HCT116 (cell line): ENCODE data around the gene LRRC74A. TPM values are rescaled to one million over a fixed set of nuclear protein-coding genes. Genes with fewer than 3 reads are reported as not detected.

Source experiments
- ATAC-seq: fragments of 200-7000 bp; cut with Tn5 transposase; 2 replicates; pipeline ENCODE4 v1.9.1; 2020; ENCODE audit warnings: mild to moderate bottlenecking, moderate library complexity
- BruUV-seq: library from RNA; stranded (reverse); fragments of 400-500 nt; replicated peaks from 2 replicates; lab custom pipeline; 2021; lab: Mats Ljungman, UMichigan
- CTCF ChIA-PET: fragments of 300-600 bp; sonication (Branson Sonifier 250); formaldehyde crosslinking; loops from one replicate; lab custom pipeline; 2021; ENCODE audit warnings: antibody characterized with exemption; lab: Charles Lee
- POLR2A ChIA-PET: fragments of 300-600, 350-600 bp; sonication (Branson Sonifier 250); formaldehyde crosslinking; loops from one replicate; lab custom pipeline; 2021; ENCODE audit warnings: antibody characterized with exemption; lab: Charles Lee
- RAD21 ChIA-PET, 2 experiments: fragments of 300-600 bp; sonication (Branson Sonifier 250); formaldehyde crosslinking; loops; one replicate each; lab custom pipeline; 2023; ENCODE audit warnings: low total read pairs in 2 of 2; ENCODE audit not compliant: uncharacterized antibody in 2 of 2, unreplicated experiment in 2 of 2, low non-redundant PET in 1 of 2; lab: Charles Lee
- DNase-seq: peaks from one replicate; pipeline ENCODE4 v3.0.0-alpha.2; 2010; ENCODE audit warnings: low read depth, low spot score
- H2AFZ ChIP-seq: fragments of 200-600 bp; shearing (Covaris generic), sonication (generic); 2 replicates; pipeline ENCODE4 v1.6.1; 2017; ENCODE audit warnings: low read depth, mixed run types, mixed read lengths, antibody characterized with exemption, low read length; ENCODE audit not compliant: poor library complexity, severe bottlenecking
- H3K27ac ChIP-seq: 2 replicates; pipeline ENCODE4 v1.5.1; 2012; ENCODE audit warnings: low read depth, low read length
- H3K27me3 ChIP-seq: fragments of 200-600 bp; sonication (generic); 2 replicates; pipeline ENCODE4 v1.6.1; 2016; ENCODE audit warnings: mixed run types, low read length, mixed read lengths; ENCODE audit not compliant: insufficient read depth
- H3K36me3 ChIP-seq, 2 experiments: fragments of 200-500 bp in 1 of 2; fragments of 200-600 bp in 1 of 2; sonication (Bioruptor generic) in 1 of 2; sonication (generic) in 1 of 2; 2 replicates each; pipeline versions ENCODE4 v1.5.1 to v1.6.1; 2014 to 2016; ENCODE audit warnings: low read length in 2 of 2, inconsistent platforms in 1 of 2, mixed read lengths in 1 of 2, mixed run types in 1 of 2; ENCODE audit not compliant: insufficient read depth in 2 of 2, control insufficient read depth in 1 of 2
- H3K4me1 ChIP-seq, 2 experiments: fragments of 200-600 bp in 1 of 2; sonication (generic) in 1 of 2; 2 replicates each; pipeline versions ENCODE4 v1.5.1 to v1.6.1; 2012 to 2017; ENCODE audit warnings: low read length in 2 of 2, inconsistent platforms in 1 of 2, mild to moderate bottlenecking in 1 of 2, mixed read lengths in 1 of 2, mixed run types in 1 of 2, moderate library complexity in 1 of 2; ENCODE audit not compliant: insufficient read depth in 2 of 2, control insufficient read depth in 1 of 2
- H3K4me2 ChIP-seq: fragments of 200-600 bp; sonication (generic); 2 replicates; pipeline ENCODE4 v1.6.1; 2017; ENCODE audit warnings: mixed run types, low read length, mixed read lengths
- H3K4me3 ChIP-seq, 2 experiments: fragments of 200-600 bp in 1 of 2; sonication (generic) in 1 of 2; replicated peaks in 1 of 2; 2 replicates each; pipeline ENCODE4 v1.5.1; 2011 to 2016; ENCODE audit warnings: low read length in 2 of 2, control low read depth in 1 of 2, low read depth in 1 of 2, mild to moderate bottlenecking in 1 of 2, mixed read lengths in 1 of 2, mixed run types in 1 of 2
- H3K79me2 ChIP-seq: fragments of 200-600 bp; sonication (generic); 2 replicates; pipeline ENCODE4 v1.6.1; 2017; ENCODE audit warnings: mild to moderate bottlenecking, mixed run types, low read length, moderate library complexity, mixed read lengths; ENCODE audit not compliant: insufficient read depth
- H3K9ac ChIP-seq: fragments of 200-600 bp; sonication (generic); 2 replicates; pipeline ENCODE4 v1.6.1; 2016; ENCODE audit warnings: low read length, mixed read lengths
- H3K9me2 ChIP-seq: fragments of 200-600 bp; sonication (generic), shearing (Covaris generic); 2 replicates; pipeline ENCODE4 v1.6.1; 2017; ENCODE audit warnings: mixed run types, mild to moderate bottlenecking, moderate library complexity; ENCODE audit not compliant: insufficient read depth
- H3K9me3 ChIP-seq, 2 experiments: fragments of 200-500 bp in 1 of 2; fragments of 200-600 bp in 1 of 2; sonication (Bioruptor generic) in 1 of 2; sonication (generic) in 1 of 2; 2 replicates each; pipeline ENCODE4 v1.6.1; 2014 to 2017; ENCODE audit warnings: low read length in 2 of 2, mixed read lengths in 2 of 2, inconsistent platforms in 1 of 2, low read depth in 1 of 2, mild to moderate bottlenecking in 1 of 2, mixed run types in 1 of 2, moderate library complexity in 1 of 2; ENCODE audit not compliant: control insufficient read depth in 1 of 2, insufficient read depth in 1 of 2
- H4K20me1 ChIP-seq: fragments of 200-600 bp; sonication (generic), shearing (Covaris generic); 2 replicates; pipeline ENCODE4 v1.6.1; 2017; ENCODE audit warnings: mixed run types, mild to moderate bottlenecking, moderate library complexity; ENCODE audit not compliant: insufficient read depth
- ATF3 ChIP-seq: IDR thresholded peaks from 2 replicates; pipeline ENCODE4 v1.6.1; 2012
- CEBPB ChIP-seq: IDR thresholded peaks from 2 replicates; pipeline ENCODE4 v1.6.1; 2012; ENCODE audit warnings: low read depth
- CTCF ChIP-seq, 3 experiments: fragments of 200-600 bp in 1 of 3; sonication (generic) in 1 of 3; IDR thresholded peaks in 2 of 3; conservative IDR thresholded peaks in 1 of 3; 2 replicates each; pipeline ENCODE4 v1.5.1; 2012 to 2017; ENCODE audit warnings: low read depth in 2 of 3, low read length in 2 of 3, antibody characterized with exemption in 1 of 3, borderline replicate concordance in 1 of 3, control low read depth in 1 of 3, mild to moderate bottlenecking in 1 of 3, mixed read lengths in 1 of 3, mixed run types in 1 of 3, moderate library complexity in 1 of 3; ENCODE audit not compliant: insufficient read depth in 1 of 3
- EGR1 ChIP-seq: IDR thresholded peaks from 2 replicates; pipeline ENCODE4 v1.6.1; 2012; ENCODE audit warnings: low read depth
- ELF1 ChIP-seq: IDR thresholded peaks from 2 replicates; pipeline ENCODE4 v1.6.1; 2012; ENCODE audit warnings: low read depth, borderline replicate concordance
- EZH2 ChIP-seq: fragments of 200-600 bp; sonication (generic); IDR thresholded peaks from 2 replicates; pipeline ENCODE4 v1.6.1; 2017; ENCODE audit warnings: antibody characterized with exemption, mixed run types
- EZH2phosphoT487 ChIP-seq: fragments of 200-600 bp; IDR thresholded peaks from 2 replicates; pipeline ENCODE4 v1.6.1; 2018; ENCODE audit warnings: antibody characterized with exemption, borderline replicate concordance
- FOSL1 ChIP-seq: IDR thresholded peaks from 2 replicates; pipeline ENCODE4 v1.6.1; 2012; ENCODE audit warnings: low read depth
- JUND ChIP-seq: IDR thresholded peaks from 2 replicates; pipeline ENCODE4 v1.6.1; 2012
- POLR2A ChIP-seq: IDR thresholded peaks from 2 replicates; pipeline ENCODE4 v1.7.0; 2011; ENCODE audit warnings: borderline replicate concordance; ENCODE audit not compliant: insufficient read depth, insufficient read length; ENCODE audit errors: extremely low read depth
- POLR2AphosphoS5 ChIP-seq: IDR thresholded peaks from 2 replicates; pipeline ENCODE4 v1.6.1; 2011; ENCODE audit warnings: mild to moderate bottlenecking, low read depth, low read length, moderate library complexity
- RAD21 ChIP-seq: IDR thresholded peaks from 2 replicates; pipeline ENCODE4 v1.6.1; 2012; ENCODE audit warnings: low read depth, mild to moderate bottlenecking
- REST ChIP-seq: IDR thresholded peaks from 2 replicates; pipeline ENCODE4 v1.6.1; 2012; ENCODE audit warnings: low read depth
- SIN3A ChIP-seq: IDR thresholded peaks from 2 replicates; pipeline ENCODE4 v1.6.1; 2012; ENCODE audit warnings: low read depth
- SRF ChIP-seq: IDR thresholded peaks from 2 replicates; pipeline ENCODE4 v1.6.1; 2012; ENCODE audit warnings: low read depth
- TCF7L2 ChIP-seq: IDR thresholded peaks from 2 replicates; pipeline ENCODE4 v1.7.0; 2011; ENCODE audit warnings: borderline replicate concordance, inconsistent platforms; ENCODE audit not compliant: insufficient read depth, insufficient read length; ENCODE audit errors: extremely low read depth
- YY1 ChIP-seq: IDR thresholded peaks from 2 replicates; pipeline ENCODE4 v1.6.1; 2011; ENCODE audit warnings: low read length, low read depth, moderate library complexity, mild to moderate bottlenecking; ENCODE audit not compliant: insufficient replicate concordance; ENCODE audit errors: extremely low read depth
- ZBTB33 ChIP-seq: IDR thresholded peaks from 2 replicates; pipeline ENCODE4 v1.6.1; 2011; ENCODE audit warnings: mild to moderate bottlenecking, low read length, moderate library complexity; ENCODE audit not compliant: insufficient replicate concordance; ENCODE audit errors: extremely low read depth
- ZFX ChIP-seq: fragments of 450-650 bp; IDR thresholded peaks from 2 replicates; pipeline ENCODE4 v1.6.1; 2017
- ZNF274 ChIP-seq: fragments of 200-500 bp; sonication (Bioruptor generic); IDR thresholded peaks from 2 replicates; pipeline ENCODE4 v1.6.1; 2014; ENCODE audit warnings: mild to moderate bottlenecking, low read depth, low read length, inconsistent platforms
- intact Hi-C: fragments of 100-400 bp; cut with micrococcal nuclease; formaldehyde crosslinking; loops from 2 replicates; pipeline ENCODE4 v1.10.0; 2022
- total RNA-seq: library from RNA; stranded (reverse); gene quantifications from one replicate; pipeline ENCODE4 v1.2.1, GENCODE V29; 2021; ENCODE audit not compliant: unreplicated experiment

LRRC74A gene
- total RNA-seq, 1 experiment from 2014 or later = not detected

GRCh38 chr14:76808990-76809389 is 17.2 kb upstream of the LRRC74A start:
- H2AFZ ChIP-seq = no peak overlapping the region
- TF ChIP-seq CEBPB = no peak
- no peak for TF ChIP-seq EZH2
- TF ChIP-seq JUND = no peak
- TF ChIP-seq YY1 = no peak
- TF ChIP-seq EZH2phosphoT487 = no peak
- TF ChIP-seq REST = no peak
- TF ChIP-seq CTCF (IDR thresholded peaks at IDR 0.05 in 2 of 3, conservative IDR thresholded peaks at IDR 0.05 in 1 of 3; ENCODE audit: borderline replicate concordance in 1 of 3, insufficient read depth in 1 of 3, low read depth in 2 of 3, low read length in 2 of 3) = no peak
- no peak for TF ChIP-seq ZFX
- TF ChIP-seq ELF1 = no peak
- no peak for TF ChIP-seq EGR1
- no peak for TF ChIP-seq FOSL1
- TF ChIP-seq SRF = no peak
- no peak for TF ChIP-seq ZNF274
- no peak for TF ChIP-seq RAD21
- no peak for TF ChIP-seq TCF7L2
- TF ChIP-seq ATF3 = no peak
- no peak for TF ChIP-seq POLR2AphosphoS5
- TF ChIP-seq SIN3A = no peak
- no peak for TF ChIP-seq POLR2A
- no peak for TF ChIP-seq ZBTB33
- H3K9ac ChIP-seq = no peak overlapping the region
- RAD21 ChIA-PET = no interaction called here
- H3K27ac ChIP-seq = no peak overlapping the region
- intact Hi-C loops = no loop called here
- no peaks in the 10 kb centered on the region for H3K27me3 ChIP-seq
- peaks cover 21% of the 10 kb centered on the region for H3K79me2 ChIP-seq
- BruUV-seq = no TSS peak
- no peak overlapping the region for H3K4me3 ChIP-seq
- no peak overlapping the region for H3K4me2 ChIP-seq
- no peaks in the 10 kb centered on the region for H4K20me1 ChIP-seq
- H3K9me2 ChIP-seq = no peaks in the 10 kb centered on the region
- peaks cover 9 to 20% of the 10 kb centered on the region in 2 experiments for H3K4me1 ChIP-seq
- DNase-seq (no peak), ATAC-seq (no peak)
- POLR2A ChIA-PET = no interaction called here
- H3K9me3 ChIP-seq = no peaks in the 10 kb centered on the region
- CTCF ChIA-PET = interaction anchor here (1.2 kb wide), 1 partner anchor 99 kb away, joined by 3 read pairs; no protein-coding TSS in a partner anchor
- peaks cover 13 to 18% of the 10 kb centered on the region in 2 experiments; a peak in 2 of 4 replicates for H3K36me3 ChIP-seq
